Mucosa of gallbladder (tissue), 1 donor: Measurements from ENCODE around the gene ARMS2. TPM values are rescaled to one million over a fixed set of nuclear protein-coding genes. Genes with fewer than 3 reads are reported as not detected.

Experiments
- DNase-seq: peaks from one replicate; pipeline ENCODE4 v3.0.0-alpha.2; 2020; ENCODE audit warnings: low spot score
- total RNA-seq: library from RNA; stranded (reverse); gene quantifications from one replicate; pipeline ENCODE4 v1.2.1, GENCODE V29; 2021
- donor health status: DM: no; HTN: no; CAD: no.

ARMS2 gene
- total RNA-seq, 1 donor from 2014 or later: not detected

DNA sequence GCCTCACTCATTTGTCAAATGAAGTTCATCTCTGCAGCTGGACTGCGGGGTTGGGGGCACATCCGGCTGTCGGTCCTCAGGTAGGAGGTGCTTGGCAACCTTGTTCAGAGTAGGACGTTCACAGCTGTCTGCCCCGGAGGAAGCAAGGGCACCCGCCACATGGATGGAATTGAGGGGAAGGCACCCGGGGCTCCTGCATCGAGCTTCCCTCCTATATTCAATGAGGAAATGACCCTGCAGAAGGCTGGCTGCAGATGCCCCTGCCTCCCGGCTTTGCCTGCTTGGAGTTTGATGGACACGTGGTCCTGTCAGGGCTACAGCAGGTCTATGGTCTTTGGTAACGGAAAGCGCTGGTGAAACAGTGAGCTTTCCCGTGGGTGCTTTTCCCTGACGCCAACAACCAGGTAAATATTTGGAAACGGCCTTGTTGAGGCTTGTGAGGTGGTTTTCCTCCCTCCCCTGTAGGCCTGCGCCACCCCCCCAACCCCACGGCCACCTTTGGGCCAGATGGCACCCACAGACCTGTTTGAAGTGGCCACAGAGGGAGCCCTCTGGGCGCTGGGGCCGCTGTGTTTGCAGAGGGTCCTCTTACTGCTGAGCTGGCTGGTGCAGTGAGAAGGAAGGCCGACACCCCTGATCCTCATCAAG is 39.8 kb downstream of the ARMS2 start:
- no peak for DNase-seq

- DNase-seq: no peak
Observed at GRCh38 chr10:122494833-122495232, 40.4 kb downstream of the ARMS2 start.

DNA sequence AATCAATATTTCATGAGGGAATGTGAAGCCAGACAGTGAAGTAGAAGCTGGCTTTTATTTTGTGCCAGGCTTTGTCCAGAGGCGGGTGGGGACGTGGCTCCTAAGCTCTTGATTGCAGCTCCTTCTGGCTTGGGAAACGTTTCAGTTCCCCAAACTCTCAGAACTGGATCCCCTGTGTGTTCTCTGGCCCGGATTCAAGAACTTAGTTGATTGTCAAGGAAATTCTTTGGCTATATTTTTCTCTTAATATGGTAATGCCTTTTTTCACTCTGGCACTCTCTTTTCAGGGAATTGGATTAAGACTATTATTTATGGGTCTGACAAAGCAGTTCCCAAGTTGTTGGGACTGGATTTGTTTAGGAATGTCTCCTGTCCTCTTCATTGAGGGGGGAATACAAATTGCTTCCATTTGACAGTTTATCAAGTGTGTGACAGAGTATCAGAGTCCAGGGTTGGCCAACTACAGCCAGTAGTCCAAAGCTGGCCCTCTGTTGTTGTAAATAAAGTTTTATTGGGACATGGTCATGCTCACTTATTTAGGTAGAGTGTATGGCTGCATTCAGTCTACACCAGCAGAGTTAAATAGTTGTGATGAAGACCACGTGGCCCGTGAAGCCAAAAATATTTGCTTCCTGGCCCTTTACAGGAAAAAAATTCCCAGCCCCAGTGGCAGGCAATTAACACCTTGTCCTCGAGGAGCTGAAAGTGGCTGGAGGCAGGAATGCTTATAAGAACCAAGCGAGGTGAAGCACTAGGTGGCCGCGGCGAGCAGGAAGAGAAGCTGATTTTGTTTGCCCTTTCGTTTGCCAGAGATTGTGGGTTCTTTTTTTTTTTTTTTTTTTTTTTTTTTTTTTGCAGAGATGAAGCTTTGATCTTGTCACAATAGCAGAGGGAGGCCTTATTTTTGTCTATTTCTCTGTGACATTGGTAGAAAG is 41.2 kb downstream of the ARMS2 start:
- no peak for DNase-seq

GRCh38 chr10:122497241-122497640 is 42.8 kb downstream of the ARMS2 start:
- no peak for DNase-seq

DNA sequence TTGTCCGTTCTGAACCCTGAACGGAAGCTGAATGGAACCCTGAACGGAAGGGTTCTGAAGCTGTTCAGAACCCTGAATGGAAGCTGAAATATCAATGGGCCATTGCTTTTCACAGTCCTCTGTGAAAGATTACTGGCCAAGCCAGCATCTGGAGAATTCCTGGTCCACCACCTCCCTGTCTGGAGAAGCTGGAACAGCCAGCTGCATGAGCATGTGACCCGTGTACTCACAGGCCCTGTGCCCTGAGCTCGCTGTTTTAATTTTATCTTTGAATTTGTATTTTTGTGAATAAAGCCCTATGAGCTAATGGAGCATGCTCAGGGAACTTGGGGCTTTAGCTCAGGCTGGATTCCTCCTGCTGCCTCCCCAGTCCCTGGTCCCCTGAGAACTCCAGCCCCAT is 44.1 kb downstream of the ARMS2 start:
- DNase-seq: peak; percentile 36

- no peak for DNase-seq
Observed at GRCh38 chr10:122499012-122499411, 44.6 kb downstream of the ARMS2 start.

- peak; percentile 38 for DNase-seq
Observed at GRCh38 chr10:122499491-122499941, 45.1 kb downstream of the ARMS2 start.

- no peak for DNase-seq
Observed at GRCh38 chr10:122500194-122500593, 45.7 kb downstream of the ARMS2 start.

- no peak for DNase-seq
Observed at GRCh38 chr10:122500726-122501125, 46.3 kb downstream of the ARMS2 start.

- no peak for DNase-seq
Observed at GRCh38 chr10:122503012-122503411, 48.6 kb downstream of the ARMS2 start.

GRCh38 chr10:122503886-122504609 is 49.6 kb downstream of the ARMS2 start:
- DNase-seq: no peak

GRCh38 chr10:122504610-122504950 is 50.1 kb downstream of the ARMS2 start:
- DNase-seq: peak; percentile 92

DNA sequence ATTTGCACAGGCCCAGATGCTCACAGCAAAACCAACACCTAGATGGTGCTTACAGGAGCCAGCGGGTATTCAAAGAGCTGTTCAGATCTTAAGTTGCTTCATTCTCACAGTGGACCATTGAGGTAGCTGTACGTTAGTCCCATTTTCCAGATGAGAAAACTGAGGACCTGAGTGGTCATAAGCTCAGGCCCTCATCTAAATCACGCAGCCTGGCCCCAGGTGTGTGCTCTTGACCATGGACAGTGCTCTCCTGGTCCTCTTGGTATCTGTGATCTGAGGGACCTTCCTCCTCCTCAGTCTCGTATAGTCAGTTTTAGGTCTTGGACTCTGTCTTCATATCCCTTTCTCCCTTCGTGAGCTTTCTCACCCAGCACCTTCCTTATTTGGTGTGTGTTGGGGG is 50.6 kb downstream of the ARMS2 start:
- DNase-seq: no peak

GRCh38 chr10:122505885-122506645 is 51.6 kb downstream of the ARMS2 start:
- no peak for DNase-seq

Other genes with a start within 250 kb of the ARMS2 start
- gene BTBD16, start 183.4 kb upstream of the ARMS2 start, total RNA-seq: 1.2 TPM
- 54.8 TPM for gene PLEKHA1, start 79.9 kb upstream of the ARMS2 start, total RNA-seq
- gene HTRA1, start 6.9 kb downstream of the ARMS2 start, total RNA-seq: 141 TPM
- 5.4 TPM for gene DMBT1, start 106.1 kb downstream of the ARMS2 start, total RNA-seq
- not detected for gene C10orf120, start 245.2 kb downstream of the ARMS2 start, total RNA-seq